ENCODE data around the gene GLIS2. TPM values are rescaled to one million over a fixed set of nuclear protein-coding genes. Genes with fewer than 3 reads are reported as not detected.

Gene GLIS2
- total RNA-seq, 2 experiments from 2014 or later = not detected

GRCh38 chr16:4322121-4323052 lies 6.5 kb downstream of the GLIS2 start:
- CTCF ChIA-PET = no interaction called here

GRCh38 chr16:4323071-4323844 lies 7.4 kb downstream of the GLIS2 start:
- H3K27me3 ChIP-seq (ENCODE audit: control insufficient read depth in 1 of 2, insufficient read depth in 2 of 2, low read length in 2 of 2) = peaks cover 0 to 2% of the 10 kb centered on the region in 2 experiments
- no peaks in the 10 kb centered on the region for H3K4me1 Mint-ChIP-seq (ENCODE audit: low read depth)
- H3K9me3 Mint-ChIP-seq = no peaks in the 10 kb centered on the region
- intact Hi-C loops (cut with DNase I, micrococcal nuclease) = no loop called here
- no peaks in the 10 kb centered on the region for H3K36me3 ChIP-seq (ENCODE audit: insufficient read depth, low read length)
- no peaks in the 10 kb centered on the region for H3K36me3 Mint-ChIP-seq (ENCODE audit: low read depth)
- H3K27me3 Mint-ChIP-seq = no peaks in the 10 kb centered on the region
- ATAC-seq (ENCODE audit: poor library complexity) (no peak), DNase-seq (no peak)
- no peak overlapping the region for H3K27ac ChIP-seq (ENCODE audit: low read depth in 1 of 2, low read length in 2 of 2)
- no peak for TF ChIP-seq CTCF (IDR thresholded peaks at IDR 0.05)
- H3K4me3 ChIP-seq (ENCODE audit: low read length) = no peak overlapping the region
- ChIA-PET CTCF (no interaction called here), POLR2A (interaction anchor here (0.6 kb wide), 1 partner anchor 17 kb away, joined by 3 read pairs; no protein-coding TSS in a partner anchor)
- H3K9me3 ChIP-seq (ENCODE audit: control insufficient read depth in 1 of 2, insufficient read depth in 1 of 2, low read length in 2 of 2) = no peaks in the 10 kb centered on the region
- H3K4me1 ChIP-seq (ENCODE audit: insufficient read depth, low read length) = peaks cover 24% of the 10 kb centered on the region
- no peak overlapping the region for H3K4me3 Mint-ChIP-seq
- H3K27ac Mint-ChIP-seq = no peak overlapping the region

More at GRCh38 chr16:4322121-4323052, 6.5 kb downstream of the GLIS2 start:
- no peak overlapping the region for H3K4me3 ChIP-seq (ENCODE audit: low read length)
- Mint-ChIP-seq H3K27me3 (peaks cover 4% of the 10 kb centered on the region), H3K9me3 (no peaks in the 10 kb centered on the region), H3K4me3 (no peak overlapping the region), H3K36me3 (ENCODE audit: low read depth) (no peaks in the 10 kb centered on the region), H3K27ac (no peak overlapping the region), H3K4me1 (ENCODE audit: low read depth) (no peaks in the 10 kb centered on the region)
- no peak overlapping the region for H3K27ac ChIP-seq (ENCODE audit: low read depth in 1 of 2, low read length in 2 of 2)
- no peak for DNase-seq
- POLR2A ChIA-PET = interaction anchor here (0.6 kb wide), 1 partner anchor 16 kb away, joined by 3 read pairs; no protein-coding TSS in a partner anchor
- intact Hi-C loops (cut with DNase I, micrococcal nuclease) = no loop called here
- ATAC-seq (ENCODE audit: poor library complexity) = no peak
- peaks cover 19% of the 10 kb centered on the region for H3K4me1 ChIP-seq (ENCODE audit: insufficient read depth, low read length)
- no peaks in the 10 kb centered on the region for H3K27me3 ChIP-seq (ENCODE audit: control insufficient read depth in 1 of 2, insufficient read depth in 2 of 2, low read length in 2 of 2)
- H3K9me3 ChIP-seq (ENCODE audit: control insufficient read depth in 1 of 2, insufficient read depth in 1 of 2, low read length in 2 of 2) = no peaks in the 10 kb centered on the region
- no peak for TF ChIP-seq CTCF (IDR thresholded peaks at IDR 0.05)
- no peaks in the 10 kb centered on the region for H3K36me3 ChIP-seq (ENCODE audit: insufficient read depth, low read length)

- intact Hi-C loops (cut with DNase I, micrococcal nuclease) = no loop called here
- no peak for ATAC-seq (ENCODE audit: poor library complexity)
- Histone ChIP-seq H3K9me3 (ENCODE audit: control insufficient read depth in 1 of 2, insufficient read depth in 1 of 2, low read length in 2 of 2) (no peaks in the 10 kb centered on the region), H3K4me1 (ENCODE audit: insufficient read depth, low read length) (peaks cover 26% of the 10 kb centered on the region), H3K27me3 (ENCODE audit: control insufficient read depth in 1 of 2, insufficient read depth in 2 of 2, low read length in 2 of 2) (peaks cover 4 to 7% of the 10 kb centered on the region in 2 experiments), H3K36me3 (ENCODE audit: insufficient read depth, low read length) (no peaks in the 10 kb centered on the region), H3K27ac (ENCODE audit: low read depth in 1 of 2, low read length in 2 of 2) (no peak overlapping the region), H3K4me3 (ENCODE audit: low read length) (no peak overlapping the region)
- H3K27me3 Mint-ChIP-seq = no peaks in the 10 kb centered on the region
- no peak overlapping the region for H3K4me3 Mint-ChIP-seq
- no peak for DNase-seq
- no peak overlapping the region for H3K27ac Mint-ChIP-seq
- no peaks in the 10 kb centered on the region for H3K9me3 Mint-ChIP-seq
- no peak for TF ChIP-seq CTCF (IDR thresholded peaks at IDR 0.05)
- no peaks in the 10 kb centered on the region for H3K4me1 Mint-ChIP-seq (ENCODE audit: low read depth)
- H3K36me3 Mint-ChIP-seq (ENCODE audit: low read depth) = no peaks in the 10 kb centered on the region
- CTCF ChIA-PET = no interaction called here
- POLR2A ChIA-PET = no interaction called here
Observed at GRCh38 chr16:4323845-4324488, 8.1 kb downstream of the GLIS2 start.

All from CD4-positive, alpha-beta T cell (primary cell).